GM18517 (cell line): Measurements from ENCODE around the gene AGFG1.

Experiments
- ATAC-seq: cut with Tn5 transposase; IDR thresholded peaks from one replicate; pipeline ENCODE4 v1.9.1; 2021; ENCODE audit warnings: mild to moderate bottlenecking, moderate library complexity; ENCODE audit not compliant: unreplicated experiment

The AGFG1 gene

DNA sequence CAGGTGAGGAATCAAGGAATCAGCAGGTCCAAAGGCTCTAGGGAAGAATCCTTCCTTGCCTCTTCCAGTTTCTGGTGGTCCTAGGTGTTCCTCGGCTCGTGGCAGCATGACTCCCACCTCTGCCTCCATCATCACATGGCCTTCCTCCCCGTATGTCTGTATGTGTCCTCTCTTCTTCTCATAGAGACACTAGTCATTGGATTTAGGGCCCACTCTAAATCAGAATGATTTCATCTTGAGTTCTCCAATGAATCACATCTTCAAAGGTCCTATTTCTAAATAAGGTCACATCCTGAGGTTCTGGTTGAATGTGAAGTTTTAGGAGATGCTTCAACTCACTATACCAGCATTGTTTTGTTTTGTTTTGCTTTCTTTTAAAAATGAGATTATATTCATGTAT lies 11.1 kb upstream of the AGFG1 start:
- ATAC-seq = no peak

DNA sequence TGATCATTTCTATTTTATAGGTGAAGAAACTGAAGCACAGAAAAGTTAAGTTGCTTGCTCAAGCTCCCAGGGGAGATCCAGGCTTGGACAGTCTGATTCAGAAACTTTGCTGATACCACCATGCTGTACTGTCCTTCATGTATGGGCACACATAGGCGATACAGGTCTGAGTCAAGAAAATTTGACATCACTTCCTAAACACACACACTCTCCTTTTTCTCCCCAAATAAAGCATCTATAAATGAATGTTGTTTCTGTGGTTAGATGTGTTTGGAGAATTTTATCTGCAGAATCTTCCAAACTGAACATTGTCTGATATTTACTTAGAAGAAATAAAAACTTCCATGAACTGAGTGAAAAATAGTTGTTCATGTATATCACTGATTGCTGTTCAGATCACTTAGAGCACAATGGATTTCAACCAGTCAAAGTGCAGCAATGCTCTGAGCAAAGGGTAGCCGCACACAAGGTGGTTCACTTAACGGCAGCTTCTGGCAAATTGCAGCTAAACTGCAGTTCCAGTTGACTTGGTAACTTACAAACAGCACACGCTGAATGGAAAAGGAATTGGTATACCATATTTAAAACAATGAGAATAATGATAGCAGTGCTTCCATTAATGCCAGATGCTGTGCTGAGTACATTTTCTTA lies 10.0 kb upstream of the AGFG1 start:
- ATAC-seq = peak; percentile 5

DNA sequence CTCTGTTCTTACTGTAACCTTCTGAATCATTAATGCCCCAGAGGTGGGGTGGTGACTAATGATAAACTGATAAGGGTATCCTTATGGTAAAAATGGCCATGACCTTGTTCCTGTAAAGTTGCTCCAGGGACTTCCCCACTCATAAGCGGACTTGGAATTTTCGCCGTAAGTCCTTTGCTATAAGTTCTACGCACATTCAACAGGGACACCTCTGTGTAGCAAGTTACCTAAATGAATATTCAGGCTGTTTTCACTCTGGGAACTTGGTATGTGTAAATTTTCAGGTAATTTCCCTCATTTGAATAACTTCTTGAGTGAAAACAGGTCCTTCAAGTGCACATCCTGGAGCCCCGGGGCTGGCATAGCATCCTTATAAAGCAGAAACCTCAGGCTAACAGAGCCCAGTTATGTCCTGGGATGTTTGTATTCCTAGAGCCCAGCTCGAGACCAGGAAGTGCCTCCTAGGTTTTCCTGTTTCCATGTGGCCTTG lies 9.4 kb upstream of the AGFG1 start:
- peak; percentile 70 for ATAC-seq

DNA sequence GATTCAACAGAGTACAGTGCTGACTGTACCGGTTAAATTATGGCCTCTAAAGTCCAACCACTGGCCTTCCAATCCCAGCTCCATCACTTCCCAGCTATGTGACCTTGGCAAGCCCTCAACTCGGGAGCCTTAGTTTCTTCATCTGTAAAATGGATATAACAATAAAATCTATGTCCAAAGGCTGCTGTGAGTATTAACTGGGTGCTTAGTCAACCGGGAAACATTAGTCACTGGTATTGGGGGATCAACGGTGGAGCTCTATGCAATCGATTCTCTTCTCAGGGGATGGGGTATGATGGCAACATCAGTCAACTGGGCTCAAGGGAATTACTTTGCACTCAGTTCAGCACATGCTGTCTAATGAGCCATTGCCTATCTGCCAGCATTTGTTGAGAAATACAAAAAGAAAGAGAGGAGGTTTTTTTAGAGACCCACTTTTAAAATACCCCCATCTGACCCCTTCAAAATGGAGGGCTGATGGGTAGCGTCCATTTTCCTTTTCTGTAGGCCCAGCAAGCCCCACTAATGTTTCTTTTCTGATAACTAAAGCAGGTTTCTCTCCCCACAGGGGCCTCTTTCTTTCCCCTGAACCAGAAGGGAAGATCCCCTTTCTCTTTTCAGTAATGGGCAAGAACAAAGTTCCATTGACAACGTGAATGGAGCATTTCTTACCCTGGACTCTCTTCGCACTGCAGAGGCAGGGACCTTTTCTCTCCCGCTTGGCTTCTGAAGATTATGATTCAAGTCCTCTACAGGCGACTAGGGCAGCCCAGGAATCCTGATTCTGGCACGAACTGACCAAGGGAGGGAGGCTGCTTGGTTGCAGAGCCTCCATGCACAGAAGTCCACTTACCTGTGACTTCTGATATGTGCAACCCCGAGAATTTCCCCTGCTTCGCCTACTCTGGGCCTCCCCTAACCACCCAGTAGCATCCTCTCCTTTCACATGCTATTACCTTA lies 8.7 kb upstream of the AGFG1 start:
- peak; percentile 7 for ATAC-seq

DNA sequence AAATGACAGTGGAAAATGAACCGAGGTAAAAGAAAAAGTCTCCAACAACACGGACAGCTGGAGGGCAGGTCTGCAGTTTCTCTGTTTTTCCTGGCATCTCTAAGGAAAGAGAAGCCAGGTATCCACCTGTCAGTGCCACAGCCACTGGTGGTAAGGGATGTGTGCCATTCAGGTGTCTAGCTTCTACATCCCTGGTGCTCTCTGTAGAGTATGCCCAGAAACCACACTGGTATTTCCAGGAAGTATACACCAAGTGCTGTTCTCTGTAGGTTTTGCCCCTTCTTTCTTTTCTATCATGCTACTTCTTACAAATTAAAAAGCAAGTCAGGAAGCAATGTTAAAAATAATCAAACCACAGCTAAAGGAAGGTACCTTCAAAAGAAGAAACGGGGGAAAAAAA lies 7.6 kb upstream of the AGFG1 start:
- no peak for ATAC-seq

DNA sequence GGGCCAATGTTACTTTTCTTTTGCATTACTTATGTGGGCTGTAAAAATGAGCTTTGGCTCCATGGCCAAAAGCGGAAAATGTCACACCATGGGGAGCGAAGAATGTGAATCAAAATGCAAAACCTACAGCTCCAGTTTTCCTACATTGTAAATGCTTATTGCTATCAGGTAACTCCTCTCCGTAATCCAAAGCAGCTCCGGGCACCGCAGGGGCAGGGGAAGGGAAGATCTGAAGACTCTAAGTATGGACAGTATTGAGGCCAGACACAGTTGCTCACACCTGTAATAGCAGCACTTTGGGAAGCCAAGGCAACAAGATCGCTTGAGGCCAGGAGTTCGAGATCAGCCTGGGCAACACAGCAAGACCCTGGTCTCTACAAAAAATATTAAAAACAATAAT lies 7.1 kb upstream of the AGFG1 start:
- no peak for ATAC-seq

DNA sequence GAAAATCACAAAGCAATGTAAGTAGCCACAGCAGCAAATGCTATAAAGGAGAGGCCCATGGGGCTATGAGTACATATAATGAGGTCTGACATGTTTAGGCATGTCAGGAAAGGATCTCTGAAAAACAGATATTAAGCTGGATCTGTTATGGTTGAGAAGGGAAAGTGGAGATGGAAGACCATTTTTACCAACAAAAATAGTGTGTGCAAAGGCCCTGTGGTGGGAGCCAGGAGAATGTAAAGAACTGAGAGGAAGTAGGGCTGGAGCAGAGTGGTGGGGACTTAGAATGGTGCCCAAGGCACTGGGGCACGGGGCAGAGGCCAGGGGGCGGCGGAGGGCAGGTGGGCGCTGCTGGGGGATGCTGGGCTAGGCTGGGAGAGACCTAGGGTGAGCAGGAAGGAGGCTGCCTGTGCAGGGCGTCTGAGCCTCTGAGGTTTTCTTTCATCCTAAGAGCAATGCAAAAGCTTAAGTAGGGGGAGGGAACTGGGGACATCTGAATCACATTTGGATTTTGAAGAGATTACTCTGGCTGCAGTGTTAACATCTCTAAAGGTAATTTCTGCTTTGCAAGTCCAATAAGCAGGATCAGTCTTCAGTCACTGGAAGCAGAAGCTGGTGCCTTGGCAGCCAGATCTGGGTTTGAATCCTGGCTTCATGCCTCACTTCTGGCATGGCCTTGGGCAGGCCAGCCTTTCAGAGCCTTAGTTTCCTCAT lies 4.9 kb upstream of the AGFG1 start:
- no peak for ATAC-seq

DNA sequence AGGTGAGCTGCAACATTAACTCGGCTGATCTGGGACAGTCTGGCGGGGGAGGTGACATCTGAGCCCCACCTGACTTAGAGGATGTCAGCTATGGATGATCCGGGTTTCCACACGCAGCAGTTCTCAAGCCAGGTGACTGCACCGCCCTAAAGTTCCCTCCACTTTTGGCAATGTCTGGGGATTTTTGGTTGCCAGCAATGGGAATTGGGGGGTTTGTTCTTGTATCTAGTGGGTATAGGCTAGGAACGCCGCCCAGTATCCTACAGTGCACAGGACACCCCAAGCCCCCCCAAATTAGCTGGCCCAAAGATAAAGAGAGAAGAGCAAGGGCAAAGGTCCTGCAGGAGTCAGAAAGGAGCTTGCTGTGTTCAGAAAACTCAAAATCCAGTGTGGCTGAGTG lies 544 bp upstream of the AGFG1 start:
- no peak for ATAC-seq

DNA sequence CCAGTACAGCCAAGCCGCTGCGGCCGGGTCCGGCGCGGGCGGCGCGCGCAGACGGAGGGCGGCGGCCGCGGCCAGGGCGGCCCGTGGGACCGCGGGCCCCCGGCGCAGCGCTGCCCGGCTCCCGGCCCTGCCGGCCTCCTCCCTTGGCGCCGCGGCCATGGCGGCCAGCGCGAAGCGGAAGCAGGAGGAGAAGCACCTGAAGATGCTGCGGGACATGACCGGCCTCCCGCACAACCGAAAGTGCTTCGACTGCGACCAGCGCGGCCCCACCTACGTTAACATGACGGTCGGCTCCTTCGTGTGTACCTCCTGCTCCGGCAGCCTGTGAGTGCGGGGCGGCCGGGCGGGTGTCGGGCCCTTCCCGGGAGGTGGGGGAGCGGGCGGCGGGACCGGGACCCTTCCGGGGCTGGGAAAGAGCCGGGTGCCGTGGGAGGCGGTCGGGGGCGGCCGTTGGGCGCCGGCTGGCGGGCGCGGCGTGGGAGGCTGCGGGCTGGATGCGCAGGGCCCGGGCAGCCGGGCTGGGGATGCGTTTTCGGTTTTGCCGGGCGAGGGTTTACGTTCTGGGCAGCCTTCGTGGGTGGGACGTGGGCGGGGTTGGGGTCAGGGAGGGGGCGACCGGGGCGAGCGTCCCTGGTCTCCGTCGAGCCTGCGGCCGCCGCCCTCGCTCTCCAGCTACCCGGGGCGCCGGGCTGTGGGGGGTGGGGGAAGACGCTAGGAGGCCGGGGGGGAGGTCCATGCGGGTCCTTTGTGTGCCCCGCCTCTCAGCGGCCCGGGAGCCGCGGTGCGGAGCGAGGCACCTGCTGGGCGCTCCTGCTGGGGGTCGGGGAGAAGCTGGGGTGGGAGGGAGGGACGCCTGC lies 537 bp downstream of the AGFG1 start:
- peak; percentile 79 for ATAC-seq

DNA sequence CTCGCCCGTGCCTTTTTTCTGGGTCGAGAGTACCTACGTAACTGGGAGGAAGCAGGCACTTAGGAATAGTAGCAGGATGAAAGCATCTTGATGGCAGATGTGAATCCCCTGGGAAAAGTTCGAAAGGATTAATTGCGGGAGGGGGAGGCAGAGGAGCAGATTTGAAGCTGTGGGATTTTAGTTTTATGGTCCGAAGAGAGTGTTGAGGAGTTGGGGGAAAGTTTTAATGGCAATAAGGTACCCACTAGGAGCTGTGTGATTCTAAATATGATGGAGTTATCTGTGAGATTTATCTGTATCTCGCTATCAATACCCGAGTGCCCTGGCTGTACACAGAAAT lies 1.1 kb downstream of the AGFG1 start:
- no peak for ATAC-seq

DNA sequence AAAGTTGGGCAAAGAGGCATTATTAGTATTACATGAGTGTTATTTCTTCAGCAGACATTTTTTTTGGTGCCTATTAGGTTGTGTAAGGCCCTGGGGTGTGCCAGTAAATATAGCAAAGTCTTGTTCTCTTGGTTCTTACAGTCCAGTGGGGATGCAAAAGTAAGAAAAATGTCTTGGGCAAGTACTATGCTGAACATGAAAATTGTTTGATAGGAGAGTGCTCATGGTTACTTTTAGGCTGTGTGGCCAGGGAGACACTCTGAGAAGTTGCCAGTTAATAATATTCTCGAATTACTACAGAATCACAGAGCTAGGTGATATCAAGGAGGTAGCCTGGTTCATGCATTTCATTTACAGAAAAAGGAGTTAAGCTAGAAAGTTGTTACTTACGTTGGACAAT lies 1.9 kb downstream of the AGFG1 start:
- no peak for ATAC-seq

DNA sequence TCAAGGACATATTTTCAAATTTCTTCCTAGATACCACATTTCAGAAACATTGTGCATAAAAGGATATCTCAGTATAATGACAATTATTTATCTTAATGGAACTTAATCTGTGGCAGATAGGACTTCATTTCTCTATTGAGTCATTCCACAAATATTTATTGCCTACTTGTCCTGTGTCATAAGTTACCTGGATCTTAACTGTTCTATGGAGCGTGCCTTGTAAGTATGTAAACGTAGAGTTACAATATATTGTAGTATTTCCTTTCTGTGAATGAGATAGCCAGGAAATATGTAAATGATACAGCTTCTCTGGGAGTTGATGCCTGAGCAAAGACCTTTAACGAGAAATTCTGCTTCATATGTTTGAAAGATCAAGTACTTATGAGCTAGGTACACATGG lies 2.5 kb downstream of the AGFG1 start:
- ATAC-seq = no peak

DNA sequence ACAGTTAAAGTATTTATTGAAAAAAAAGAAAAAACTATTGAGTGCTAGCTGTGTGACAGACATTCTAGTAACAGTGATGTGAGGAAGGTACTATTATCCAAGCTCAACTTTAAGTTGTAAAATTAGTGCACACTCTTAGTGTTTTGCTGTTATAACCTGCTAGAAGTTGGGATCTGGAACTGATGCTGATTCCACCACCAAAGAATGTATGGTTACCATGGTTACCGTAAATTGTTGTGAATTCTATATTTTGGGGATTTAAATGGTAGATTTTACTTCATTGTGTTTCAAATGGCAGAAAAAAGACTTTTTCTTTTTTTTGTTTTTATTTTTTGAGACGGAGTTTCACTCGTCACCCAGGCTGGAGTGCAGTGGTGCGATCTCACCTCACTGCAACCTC lies 5.3 kb downstream of the AGFG1 start:
- no peak for ATAC-seq

DNA sequence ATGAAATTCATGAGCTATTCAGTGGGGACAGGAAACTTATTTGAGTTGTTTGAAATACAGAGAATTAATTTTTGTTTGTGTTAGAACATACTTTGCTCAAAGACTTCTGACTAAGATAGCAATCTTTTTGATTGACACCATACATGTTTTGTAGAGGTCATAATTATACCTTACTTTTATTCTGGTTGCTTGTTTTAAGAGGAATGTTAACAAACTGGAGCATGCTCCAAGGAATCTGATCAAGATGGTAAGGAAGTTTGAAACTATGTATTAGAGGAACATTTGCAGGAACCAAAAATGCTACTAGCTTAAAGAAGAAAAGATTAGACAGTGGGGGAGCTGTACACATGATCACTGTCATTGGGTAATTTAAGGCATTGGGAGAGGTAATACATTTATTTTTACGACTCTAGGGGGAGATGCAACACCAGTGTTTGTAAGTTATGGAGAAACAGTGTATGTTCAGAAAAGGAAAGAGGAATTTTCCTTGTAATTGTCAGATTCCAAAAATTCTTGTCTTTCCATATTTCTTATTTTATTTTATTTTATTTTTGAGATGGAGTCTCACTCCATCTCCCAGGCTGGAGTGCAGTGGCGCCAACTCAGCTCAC lies 8.0 kb downstream of the AGFG1 start:
- no peak for ATAC-seq

DNA sequence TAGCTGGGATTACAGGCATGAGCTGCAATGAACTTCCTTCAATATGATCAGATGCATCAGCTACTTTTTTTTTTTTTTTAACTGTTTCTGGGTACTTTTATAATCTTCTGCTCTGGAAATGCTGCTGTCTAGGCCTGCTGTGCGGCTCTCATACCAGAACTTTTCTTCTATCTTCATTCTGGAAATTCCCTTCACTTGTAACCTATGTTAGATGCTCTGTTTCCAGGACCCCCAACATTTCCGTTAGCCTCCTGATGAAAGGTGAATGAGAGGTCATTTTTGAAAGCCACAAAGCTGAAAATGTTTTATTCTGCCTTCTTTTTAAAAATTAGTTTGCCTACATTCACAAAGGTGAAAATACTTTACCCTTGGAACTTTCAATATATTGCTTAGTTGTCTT lies 8.6 kb downstream of the AGFG1 start:
- ATAC-seq = peak; percentile 47

DNA sequence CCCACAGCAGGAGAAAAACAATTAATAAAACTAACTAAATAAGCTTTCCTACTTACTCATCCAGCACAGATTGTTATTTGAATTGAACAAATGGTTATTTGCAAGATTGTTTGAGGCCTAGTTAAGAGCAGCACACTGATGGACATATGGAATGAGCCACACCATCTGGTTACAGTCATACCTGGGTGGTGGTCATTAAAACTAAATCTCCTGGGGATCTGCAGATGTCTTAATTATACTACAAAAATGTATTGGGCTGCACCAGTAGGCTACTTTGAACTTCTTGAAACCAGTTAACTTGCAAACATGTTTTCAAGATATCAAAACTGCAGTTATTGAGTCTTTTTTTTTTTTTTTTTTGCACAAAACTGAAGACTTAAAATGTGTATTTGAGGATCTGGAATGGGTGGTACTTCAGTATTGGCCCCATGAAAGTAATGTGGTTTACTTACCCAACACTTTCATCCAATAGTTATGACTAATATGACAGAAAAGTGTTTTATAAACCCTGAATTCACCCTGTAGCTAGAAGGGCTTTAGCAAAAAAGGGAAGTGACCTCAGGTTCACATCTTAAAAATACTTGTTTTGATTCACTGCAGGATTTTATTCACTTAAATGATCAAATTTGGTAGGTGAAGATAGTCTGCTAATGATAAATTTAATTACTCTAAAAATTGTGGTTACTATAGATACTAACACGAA lies 10.8 kb downstream of the AGFG1 start:
- peak; percentile 90 for ATAC-seq

DNA sequence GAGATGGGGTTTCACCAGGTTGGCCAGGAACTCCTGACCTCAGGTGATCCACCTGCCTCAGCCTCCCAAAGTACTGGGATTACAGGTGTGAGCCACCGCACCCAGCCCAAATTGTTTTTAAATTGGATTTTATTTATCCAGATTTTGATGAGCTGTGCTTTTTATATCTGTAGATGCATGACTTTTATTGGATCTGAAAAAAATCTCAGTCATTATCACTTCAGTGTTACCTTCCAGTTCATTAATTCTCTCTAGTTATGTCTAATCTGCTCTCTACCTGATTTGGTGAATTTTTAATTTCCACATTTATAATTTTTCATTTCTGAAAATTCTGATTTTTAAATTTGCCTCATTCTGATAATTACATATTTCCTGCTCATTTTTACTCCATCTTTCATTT lies 13.5 kb downstream of the AGFG1 start:
- ATAC-seq = no peak

DNA sequence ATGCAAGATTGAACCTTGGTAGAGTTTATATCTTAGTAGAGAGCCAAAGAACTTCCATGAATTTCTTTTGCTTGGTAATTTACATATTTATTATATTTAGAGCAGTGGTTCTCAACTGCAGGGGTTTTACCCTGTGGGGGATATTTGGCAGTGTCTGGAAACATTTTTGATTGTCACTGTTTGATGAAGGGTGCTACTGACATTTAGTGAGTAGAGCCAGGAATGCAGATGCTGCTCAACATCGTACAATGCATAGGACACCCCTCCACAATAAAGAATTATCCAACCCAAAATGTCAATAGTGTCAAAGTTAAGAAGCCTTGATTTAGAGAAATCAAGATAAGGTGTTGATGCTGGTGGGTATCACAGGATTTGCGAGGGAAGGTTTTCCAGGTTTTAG lies 14.7 kb downstream of the AGFG1 start:
- ATAC-seq = no peak

DNA sequence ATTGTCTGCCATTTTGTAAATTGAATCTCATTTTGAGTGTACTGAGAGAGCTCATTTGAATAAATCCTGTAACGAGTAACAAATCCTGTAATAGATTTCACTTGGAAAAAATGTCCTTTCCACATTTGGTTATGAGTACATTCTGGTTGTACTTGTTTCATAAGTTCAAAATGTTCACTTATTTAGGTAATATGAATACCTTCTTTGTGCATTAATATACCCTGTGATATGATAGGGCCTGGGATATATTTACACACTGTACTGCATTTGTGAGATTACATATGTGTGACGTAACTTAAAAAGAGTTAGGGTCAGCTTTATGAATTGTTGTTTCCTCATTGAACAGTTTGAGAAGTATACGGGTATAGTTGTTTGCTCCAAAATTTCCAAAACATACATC lies 16.1 kb downstream of the AGFG1 start:
- no peak for ATAC-seq

DNA sequence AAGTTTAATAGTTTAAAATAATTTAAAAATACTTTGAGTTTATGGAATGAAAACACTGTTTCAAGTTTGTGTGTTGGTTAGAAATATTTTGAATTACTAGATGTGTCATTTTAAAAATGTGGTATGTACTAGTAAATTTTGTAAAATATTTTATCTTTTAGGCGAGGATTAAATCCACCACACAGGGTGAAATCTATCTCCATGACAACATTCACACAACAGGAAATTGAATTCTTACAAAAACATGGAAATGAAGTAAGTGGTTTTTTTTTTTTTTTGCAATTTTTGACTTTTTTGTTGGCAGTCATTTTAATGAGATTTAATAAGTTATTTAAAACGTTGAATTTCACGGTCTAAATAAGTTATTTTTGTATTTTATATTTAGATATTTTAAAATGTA lies 19.4 kb downstream of the AGFG1 start:
- ATAC-seq = no peak
